ENCODE results near the gene NT5C2.
"Not testable (repeated sequence)": the region's sequence is repeated elsewhere in the genome, so short reads cannot be mapped to it uniquely, and the experiment has no call there.

Gene NT5C2

DNA sequence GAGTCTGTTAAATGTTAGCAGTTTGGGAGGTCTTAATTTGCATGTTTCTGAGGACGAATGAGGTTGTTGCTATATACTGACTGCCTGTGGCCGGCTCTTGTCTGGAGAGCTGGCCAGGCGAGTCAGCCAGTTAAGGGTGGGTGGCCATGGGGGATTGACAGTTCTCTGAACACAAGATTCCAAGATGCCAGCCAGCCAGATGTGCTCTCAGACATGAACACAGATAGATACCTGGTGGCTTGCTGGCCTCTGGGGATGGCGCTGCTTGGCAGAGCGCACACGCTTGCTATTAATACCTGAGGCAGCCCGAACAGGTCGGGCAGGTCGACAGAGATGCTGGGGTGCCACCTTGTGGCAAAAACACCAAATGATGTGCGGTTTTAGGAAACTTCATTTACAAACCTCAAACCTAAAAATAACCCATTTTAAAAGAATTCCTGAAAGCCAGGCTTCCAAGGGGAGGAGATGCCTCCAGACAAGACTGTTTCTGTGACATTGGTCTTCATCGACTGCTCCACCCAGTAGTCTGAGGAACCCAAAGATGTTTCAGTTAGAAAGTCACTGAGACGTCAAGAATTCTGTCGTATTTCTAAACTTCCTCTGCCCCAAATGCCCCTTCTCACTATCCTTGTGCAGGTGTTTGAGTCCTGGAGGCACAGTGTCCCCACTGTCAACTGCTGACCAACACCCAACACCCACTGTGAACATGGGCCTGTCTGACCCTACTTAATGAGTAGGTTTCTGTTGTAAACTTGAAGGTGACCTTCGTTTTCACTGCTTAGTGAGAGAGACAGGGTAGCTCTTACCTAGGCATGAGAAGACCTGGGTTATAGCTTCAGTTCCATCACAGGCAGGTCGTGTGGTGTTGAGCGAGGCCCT, 123.4 kb downstream of the NT5C2 start:
- H3K4me3 ChIP-seq (ENCODE audit: low read length): 0 out of 2 replicates have a peak overlapping the region, but pooled peaks have one; percentile 8
- DNase-seq: peak; percentile 79
- H4K20me1 ChIP-seq (ENCODE audit: insufficient read depth, low read length): no peaks in the 10 kb centered on the region
- TF ChIP-seq EZH2 (optimal IDR thresholded peaks at IDR 0.05; ENCODE audit: low read depth, low read length) (no peak), EZH2phosphoT487 (IDR thresholded peaks at IDR 0.05; ENCODE audit: low read length) (no peak)
- TF ChIP-seq, protein P1, sequence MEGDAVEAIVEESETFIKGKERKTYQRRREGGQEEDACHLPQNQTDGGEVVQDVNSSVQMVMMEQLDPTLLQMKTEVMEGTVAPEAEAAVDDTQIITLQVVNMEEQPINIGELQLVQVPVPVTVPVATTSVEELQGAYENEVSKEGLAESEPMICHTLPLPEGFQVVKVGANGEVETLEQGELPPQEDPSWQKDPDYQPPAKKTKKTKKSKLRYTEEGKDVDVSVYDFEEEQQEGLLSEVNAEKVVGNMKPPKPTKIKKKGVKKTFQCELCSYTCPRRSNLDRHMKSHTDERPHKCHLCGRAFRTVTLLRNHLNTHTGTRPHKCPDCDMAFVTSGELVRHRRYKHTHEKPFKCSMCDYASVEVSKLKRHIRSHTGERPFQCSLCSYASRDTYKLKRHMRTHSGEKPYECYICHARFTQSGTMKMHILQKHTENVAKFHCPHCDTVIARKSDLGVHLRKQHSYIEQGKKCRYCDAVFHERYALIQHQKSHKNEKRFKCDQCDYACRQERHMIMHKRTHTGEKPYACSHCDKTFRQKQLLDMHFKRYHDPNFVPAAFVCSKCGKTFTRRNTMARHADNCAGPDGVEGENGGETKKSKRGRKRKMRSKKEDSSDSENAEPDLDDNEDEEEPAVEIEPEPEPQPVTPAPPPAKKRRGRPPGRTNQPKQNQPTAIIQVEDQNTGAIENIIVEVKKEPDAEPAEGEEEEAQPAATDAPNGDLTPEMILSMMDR (IDR thresholded peaks at IDR 0.05; ENCODE audit: low read length): peak; percentile 80
- peak overlapping the region; percentile 12; the same call in 1 of the 2 replicates for H2AFZ ChIP-seq (ENCODE audit: low read length)
- H3K79me2 ChIP-seq (ENCODE audit: low read length): no peaks in the 10 kb centered on the region
- no peaks in the 10 kb centered on the region for H3K27me3 ChIP-seq (replicated peaks; ENCODE audit: insufficient read depth, low read length)
- peak overlapping the region; percentile 41; the same call in 1 of the 2 replicates for H3K27ac ChIP-seq (ENCODE audit: low read length)
- H3K9me3 ChIP-seq (replicated peaks; ENCODE audit: insufficient read depth, low read length): no peaks in the 10 kb centered on the region
- H3K9ac ChIP-seq (ENCODE audit: low read length): no peak overlapping the region
- H3K4me1 ChIP-seq (ENCODE audit: low read length): peaks cover 32% of the 10 kb centered on the region
- peak overlapping the region; percentile 32; the same call in 1 of the 2 replicates for H3K4me2 ChIP-seq (ENCODE audit: low read depth, low read length)
- no peaks in the 10 kb centered on the region for H3K9me2 ChIP-seq (replicated peaks; ENCODE audit: insufficient read depth, low read length)
- H3F3A ChIP-seq (ENCODE audit: insufficient read depth, low read length): peaks cover 5% of the 10 kb centered on the region
- no peaks in the 10 kb centered on the region for H3K36me3 ChIP-seq (replicated peaks; ENCODE audit: insufficient read depth, low read length)

DNA sequence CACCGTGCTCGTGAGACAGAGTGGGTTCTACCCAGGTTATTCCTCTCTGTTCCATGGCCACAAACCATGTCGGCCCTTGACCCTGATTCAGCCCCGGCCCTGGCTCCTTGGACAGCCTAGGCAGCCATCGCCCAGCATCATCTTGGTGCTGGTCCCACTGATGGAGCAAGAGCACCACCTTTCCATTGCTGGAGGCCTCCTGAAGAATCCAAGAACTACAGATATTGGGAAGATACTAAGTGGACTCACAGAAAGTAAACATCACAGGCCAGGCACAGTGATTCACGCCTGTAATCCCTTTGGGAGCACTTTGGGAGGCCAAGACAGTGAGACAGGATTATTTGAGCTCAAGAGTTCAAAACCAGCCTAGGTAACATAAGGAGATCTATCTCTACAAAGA, 125.1 kb downstream of the NT5C2 start:
- Histone ChIP-seq H3F3A (ENCODE audit: insufficient read depth, low read length) (peaks cover 5% of the 10 kb centered on the region), H3K4me2 (ENCODE audit: low read depth, low read length) (no peak overlapping the region), H3K27me3 (replicated peaks; ENCODE audit: insufficient read depth, low read length) (no peaks in the 10 kb centered on the region), H3K4me3 (ENCODE audit: low read length) (no peak overlapping the region), H3K36me3 (replicated peaks; ENCODE audit: insufficient read depth, low read length) (no peaks in the 10 kb centered on the region), H4K20me1 (ENCODE audit: insufficient read depth, low read length) (no peaks in the 10 kb centered on the region), H3K4me1 (ENCODE audit: low read length) (peaks cover 32% of the 10 kb centered on the region), H3K27ac (ENCODE audit: low read length) (no peak overlapping the region), H3K9me3 (replicated peaks; ENCODE audit: insufficient read depth, low read length) (no peaks in the 10 kb centered on the region), H3K9ac (ENCODE audit: low read length) (no peak overlapping the region), H3K79me2 (ENCODE audit: low read length) (no peaks in the 10 kb centered on the region), H2AFZ (ENCODE audit: low read length) (no peak overlapping the region), H3K9me2 (replicated peaks; ENCODE audit: insufficient read depth, low read length) (no peaks in the 10 kb centered on the region)
- DNase-seq: no peak
- TF ChIP-seq, protein P1 (IDR thresholded peaks at IDR 0.05; ENCODE audit: low read length): no peak
- no peak for TF ChIP-seq EZH2phosphoT487 (IDR thresholded peaks at IDR 0.05; ENCODE audit: low read length)

DNA sequence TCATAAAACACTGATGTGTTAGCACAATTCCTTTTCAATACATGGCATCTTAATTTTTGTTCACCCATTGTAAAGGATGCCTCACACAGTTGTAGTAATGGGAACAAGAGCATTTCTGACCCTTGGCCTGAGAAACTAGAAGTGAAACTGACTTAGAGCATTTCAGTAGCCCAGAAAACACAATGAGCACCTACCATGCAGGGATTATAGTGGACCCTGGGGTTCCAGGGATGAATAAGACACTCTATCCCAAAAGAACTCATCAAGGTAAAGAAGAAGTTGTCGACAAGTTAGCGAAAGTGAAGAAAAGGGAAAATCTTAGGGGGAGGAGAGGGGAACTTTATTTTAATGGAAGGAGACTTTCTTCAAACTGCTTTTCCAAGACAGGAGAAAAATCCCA, 125.6 kb downstream of the NT5C2 start:
- peak overlapping the region; percentile 13; the same call in 1 of the 2 replicates for H3K4me2 ChIP-seq (ENCODE audit: low read depth, low read length)
- H3K27me3 ChIP-seq (replicated peaks; ENCODE audit: insufficient read depth, low read length): no peaks in the 10 kb centered on the region
- peak; percentile 47 for DNase-seq
- H3K4me1 ChIP-seq (ENCODE audit: low read length): peaks cover 32% of the 10 kb centered on the region
- H3K9me2 ChIP-seq (replicated peaks; ENCODE audit: insufficient read depth, low read length): no peaks in the 10 kb centered on the region
- no peak overlapping the region for H3K9ac ChIP-seq (ENCODE audit: low read length)
- H3K27ac ChIP-seq (ENCODE audit: low read length): no peak overlapping the region
- peaks cover 5% of the 10 kb centered on the region for H3F3A ChIP-seq (ENCODE audit: insufficient read depth, low read length)
- TF ChIP-seq, protein P1 (IDR thresholded peaks at IDR 0.05; ENCODE audit: low read length): no peak
- TF ChIP-seq EZH2 (optimal IDR thresholded peaks at IDR 0.05; ENCODE audit: low read depth, low read length): no peak
- H2AFZ ChIP-seq (ENCODE audit: low read length): no peak overlapping the region
- H3K4me3 ChIP-seq (ENCODE audit: low read length): no peak overlapping the region
- no peaks in the 10 kb centered on the region for H3K9me3 ChIP-seq (replicated peaks; ENCODE audit: insufficient read depth, low read length)
- H3K79me2 ChIP-seq (ENCODE audit: low read length): no peaks in the 10 kb centered on the region
- no peaks in the 10 kb centered on the region for H3K36me3 ChIP-seq (replicated peaks; ENCODE audit: insufficient read depth, low read length)
- no peaks in the 10 kb centered on the region for H4K20me1 ChIP-seq (ENCODE audit: insufficient read depth, low read length)

DNA sequence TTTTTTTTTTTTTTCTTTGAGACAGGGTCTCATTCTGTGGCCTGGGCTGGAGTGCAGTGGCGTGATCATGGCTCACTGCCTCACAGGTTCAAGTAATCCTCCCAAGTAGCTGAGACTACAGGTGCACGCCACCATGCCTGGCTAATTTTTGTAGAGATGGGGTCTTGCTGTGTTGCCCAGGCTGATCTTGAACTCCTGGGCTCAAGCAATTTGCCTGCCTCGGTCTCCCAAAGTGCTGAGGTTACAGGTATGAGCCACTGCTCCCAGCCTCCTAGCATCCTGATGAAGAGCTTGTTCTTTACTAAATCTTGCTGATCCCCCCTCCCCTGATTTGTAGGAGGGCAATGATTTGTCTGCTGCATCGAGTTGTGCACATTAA, 126.0 kb downstream of the NT5C2 start:
- H3K9me3 ChIP-seq (replicated peaks; ENCODE audit: insufficient read depth, low read length); H3F3A ChIP-seq (ENCODE audit: insufficient read depth, low read length); H3K9ac ChIP-seq (ENCODE audit: low read length); DNase-seq; H3K79me2 ChIP-seq (ENCODE audit: low read length); H3K4me3 ChIP-seq (ENCODE audit: low read length); H3K9me2 ChIP-seq (replicated peaks; ENCODE audit: insufficient read depth, low read length); H3K36me3 ChIP-seq (replicated peaks; ENCODE audit: insufficient read depth, low read length); H3K27me3 ChIP-seq (replicated peaks; ENCODE audit: insufficient read depth, low read length); H2AFZ ChIP-seq (ENCODE audit: low read length); H3K27ac ChIP-seq (ENCODE audit: low read length); H4K20me1 ChIP-seq (ENCODE audit: insufficient read depth, low read length): not testable (repeated sequence)
- Histone ChIP-seq H3K4me2 (ENCODE audit: low read depth, low read length) (peak overlapping the region; percentile 13; the same call in 1 of the 2 replicates), H3K4me1 (ENCODE audit: low read length) (peaks cover 32% of the 10 kb centered on the region)
